NCI-H2107 treated with DMSO at 0.1 percent for 48 hours (cell line): ENCODE results near the gene BRI3BP.
"Not testable (repeated sequence)": the region's sequence is repeated elsewhere in the genome, so short reads cannot be mapped to it uniquely, and the experiment has no call there.

Source experiments
- DNase-seq: peaks from one replicate; lab custom pipeline; 2025; ENCODE audit not compliant: unreplicated experiment; lab: John Stamatoyannopoulos, UW

BRI3BP gene

GRCh38 chr12:125021096-125021495 lies 27.7 kb downstream of the BRI3BP start:
- no peak for DNase-seq

- DNase-seq = no peak
These were observed 28.3 kb downstream of the BRI3BP start for GRCh38 chr12:125021771-125022170.

GRCh38 chr12:125023065-125023464 lies 29.6 kb downstream of the BRI3BP start:
- no peak for DNase-seq

GRCh38 chr12:125024949-125025563 lies 31.6 kb downstream of the BRI3BP start:
- no peak for DNase-seq

GRCh38 chr12:125025606-125026235 lies 32.3 kb downstream of the BRI3BP start:
- no peak for DNase-seq

GRCh38 chr12:125028106-125028505 lies 34.7 kb downstream of the BRI3BP start:
- DNase-seq = peak; percentile 70

- DNase-seq = no peak
These were observed 36.4 kb downstream of the BRI3BP start for GRCh38 chr12:125029761-125030358.

- DNase-seq = not testable (repeated sequence)
These were observed 38.0 kb downstream of the BRI3BP start for GRCh38 chr12:125031471-125031870.

GRCh38 chr12:125032466-125033152 lies 39.2 kb downstream of the BRI3BP start:
- no peak for DNase-seq

- no peak for DNase-seq
These were observed 39.8 kb downstream of the BRI3BP start for GRCh38 chr12:125033288-125033687.

- DNase-seq = no peak
These were observed 45.7 kb downstream of the BRI3BP start for GRCh38 chr12:125038976-125039625.

- DNase-seq = no peak
These were observed 55.6 kb downstream of the BRI3BP start for GRCh38 chr12:125049093-125049458.

- no peak for DNase-seq
These were observed 57.0 kb downstream of the BRI3BP start for GRCh38 chr12:125050446-125050845.

- no peak for DNase-seq
These were observed 57.4 kb downstream of the BRI3BP start for GRCh38 chr12:125050868-125051267.

GRCh38 chr12:125053821-125054220 lies 60.4 kb downstream of the BRI3BP start:
- DNase-seq = no peak

GRCh38 chr12:125055591-125055990 lies 62.1 kb downstream of the BRI3BP start:
- no peak for DNase-seq

- no peak for DNase-seq
These were observed 62.9 kb downstream of the BRI3BP start for GRCh38 chr12:125056306-125056705.

- DNase-seq = no peak
These were observed 64.3 kb downstream of the BRI3BP start for GRCh38 chr12:125057708-125058107.

- no peak for DNase-seq
These were observed 67.8 kb downstream of the BRI3BP start for GRCh38 chr12:125061229-125061628.

GRCh38 chr12:125063522-125063921 lies 70.1 kb downstream of the BRI3BP start:
- not testable (repeated sequence) for DNase-seq

- no peak for DNase-seq
These were observed 71.0 kb downstream of the BRI3BP start for GRCh38 chr12:125064492-125064891.
